KBM-7 (cell line): Measurements from ENCODE around the gene LRPAP1.
"Not testable (repeated sequence)": the region's sequence is repeated elsewhere in the genome, so short reads cannot be mapped to it uniquely, and the experiment has no call there.

ENCODE experiments used
- DNase-seq: peaks from one replicate; pipeline ENCODE4 v3.0.0-alpha.2; 2015
- in situ Hi-C: fragments of 300-500 bp; cut with MboI; formaldehyde crosslinking; loops from 2 replicates; pipeline ENCODE4 v1.14.3; 2020; ENCODE audit warnings: low sequenced_read_pairs, low pct_unique_long_range_greater_than_20kb, mixed read lengths

The LRPAP1 gene

GRCh38 chr4:3468804-3469203, 63.4 kb downstream of the LRPAP1 start:
- in situ Hi-C loops: no loop called here
- no peak for DNase-seq

GRCh38 chr4:3468154-3468553, 64.1 kb downstream of the LRPAP1 start:
- no peak for DNase-seq
- in situ Hi-C loops: no loop called here

- in situ Hi-C loops: no loop called here
- no peak for DNase-seq
These were observed 64.6 kb downstream of the LRPAP1 start for GRCh38 chr4:3467601-3468031.

- in situ Hi-C loops: no loop called here
- no peak for DNase-seq
These were observed 65.3 kb downstream of the LRPAP1 start for GRCh38 chr4:3466691-3467600.

- in situ Hi-C loops: no loop called here
- DNase-seq: no peak
These were observed 66.2 kb downstream of the LRPAP1 start for GRCh38 chr4:3465698-3466671.

- in situ Hi-C loops: no loop called here
- DNase-seq: no peak
These were observed 67.1 kb downstream of the LRPAP1 start for GRCh38 chr4:3464911-3465697.

GRCh38 chr4:3464349-3464905, 67.8 kb downstream of the LRPAP1 start:
- DNase-seq: no peak
- in situ Hi-C loops: no loop called here

- DNase-seq: no peak
- in situ Hi-C loops: no loop called here
These were observed 68.5 kb downstream of the LRPAP1 start for GRCh38 chr4:3463556-3464348.

GRCh38 chr4:3462790-3463415, 69.3 kb downstream of the LRPAP1 start, which contains the start of gene DOK7:
DOK7 (plus strand) TSS chr4:3463306; CDS start chr4:3463376, 70 bp downstream.
- in situ Hi-C loops: no loop called here
- no peak for DNase-seq

- in situ Hi-C loops: no loop called here
- DNase-seq: no peak
These were observed 69.9 kb downstream of the LRPAP1 start for GRCh38 chr4:3462321-3462789.

GRCh38 chr4:3461515-3462291, 70.5 kb downstream of the LRPAP1 start:
- DNase-seq: no peak
- in situ Hi-C loops: no loop called here

GRCh38 chr4:3460926-3461325, 71.3 kb downstream of the LRPAP1 start:
- in situ Hi-C loops: no loop called here
- DNase-seq: no peak

GRCh38 chr4:3459156-3459555, 73.1 kb downstream of the LRPAP1 start:
- in situ Hi-C loops, DNase-seq: not testable (repeated sequence)

GRCh38 chr4:3458371-3458770, 73.9 kb downstream of the LRPAP1 start:
- in situ Hi-C loops: no loop called here
- DNase-seq: no peak

GRCh38 chr4:3455596-3455995, 76.6 kb downstream of the LRPAP1 start:
- in situ Hi-C loops: not testable (repeated sequence)

More at GRCh38 chr4:3455596-3455995, 76.6 kb downstream of the LRPAP1 start:
- DNase-seq: not testable (repeated sequence)
